Esophagus muscularis mucosa (tissue), 4 donors: Measurements from ENCODE around the gene FFAR1. TPM values are rescaled to one million over a fixed set of nuclear protein-coding genes. Genes with fewer than 3 reads are reported as not detected.

ENCODE experiments used
- DNase-seq: peaks from one replicate; pipeline ENCODE4 v3.0.0-alpha.2; 2017; ENCODE audit errors: extremely low spot score
- H3K27ac ChIP-seq, 4 donors: fragments of 200-600 bp; sonication (generic); replicated peaks in 1 of 4; 1 replicate in 3 of 4; 2 replicates in 1 of 4; pipeline ENCODE4 v1.5.1; 2016 to 2019; ENCODE audit warnings: mild to moderate bottlenecking in 1 of 4
- H3K27me3 ChIP-seq, 4 donors: fragments of 200-600 bp; sonication (generic); one replicate each; pipeline versions ENCODE4 v1.5.1 to v1.6.0; 2016 to 2019
- H3K36me3 ChIP-seq, 4 donors: fragments of 200-600 bp; sonication (generic); one replicate each; pipeline ENCODE4 v1.5.1; 2016 to 2019
- H3K4me1 ChIP-seq, 4 donors: fragments of 200-600 bp; sonication (generic); one replicate each; pipeline ENCODE4 v1.5.1; 2016 to 2019
- H3K4me3 ChIP-seq, 4 donors: fragments of 200-600 bp; sonication (generic); 1 replicate in 2 of 4; 2 replicates in 2 of 4; pipeline ENCODE4 v1.5.1; 2016 to 2019; ENCODE audit warnings: mild to moderate bottlenecking in 4 of 4, moderate library complexity in 1 of 4
- H3K9me3 ChIP-seq, 4 donors: fragments of 200-600 bp; sonication (generic); 1 replicate in 3 of 4; 2 replicates in 1 of 4; pipeline ENCODE4 v1.5.1; 2016 to 2019
- CTCF ChIP-seq, 3 experiments: fragments of 200-600 bp in 2 of 3; fragments of 450-650 bp in 1 of 3; sonication (generic) in 2 of 3; IDR thresholded peaks; one replicate each; pipeline ENCODE4 v1.5.1; 2017 to 2019; ENCODE audit warnings: antibody characterized with exemption in 3 of 3, mild to moderate bottlenecking in 2 of 3, moderate library complexity in 1 of 3
- EP300 ChIP-seq: sonication (generic); formaldehyde crosslinking; IDR thresholded peaks from one replicate; pipeline ENCODE4 v1.6.1; 2017; ENCODE audit warnings: antibody characterized with exemption
- POLR2A ChIP-seq: fragments of 450-650 bp; IDR thresholded peaks from one replicate; pipeline ENCODE4 v1.6.1; 2017; ENCODE audit warnings: antibody characterized with exemption, moderate library complexity, mild to moderate bottlenecking, low read depth
- POLR2AphosphoS5 ChIP-seq, 2 donors: sonication (generic); formaldehyde crosslinking; IDR thresholded peaks; one replicate each; pipeline ENCODE4 v1.6.1; 2017; ENCODE audit warnings: antibody characterized with exemption in 2 of 2
- WGBS: methylation state at CpG from one replicate; pipeline ENCODE4 v1.1.5; 2018; 5-methylcytosine and 5-hydroxymethylcytosine counted together
- intact Hi-C: fragments of 100-400 bp; cut with DNase I; formaldehyde crosslinking; loops from one replicate; pipeline ENCODE4 v1.15.1; 2023
- total RNA-seq, 4 donors: library from RNA; depleted of rRNA; stranded (reverse); fragments of >200 nt; gene quantifications; one replicate each; pipeline versions ENCODE4 v1.1.0 to v1.2.1, GENCODE V29; 2016

FFAR1 gene
- total RNA-seq, 4 donors from 2014 or later = not detected

- Histone ChIP-seq H3K36me3 (no peaks in the 10 kb centered on the region), H3K9me3 (no peaks in the 10 kb centered on the region), H3K4me3 (no peak overlapping the region), H3K27me3 (peaks cover 0 to 18% (median 0%) of the 10 kb centered on the region in 4 donors), H3K27ac (no peak overlapping the region), H3K4me1 (no peaks in the 10 kb centered on the region)
- DNase-seq = no peak
- intact Hi-C loops = no loop called here
- WGBS = 55% methylated on average over 11 of the region's 19 CpGs
- TF ChIP-seq EP300 (no peak), CTCF (IDR thresholded peaks at IDR 0.05) (no peak), POLR2A (no peak), POLR2AphosphoS5 (IDR thresholded peaks at IDR 0.05) (no peak)
Observed at GRCh38 chr19:35395382-35396199, 47.9 kb downstream of the FFAR1 start.

- DNase-seq = no peak
- intact Hi-C loops = no loop called here
- H3K4me1 ChIP-seq = no peaks in the 10 kb centered on the region
- 90% methylated on average over 14 of the region's 14 CpGs for WGBS
- H3K36me3 ChIP-seq = no peaks in the 10 kb centered on the region
- no peak overlapping the region for H3K4me3 ChIP-seq
- H3K27me3 ChIP-seq = peaks cover 0 to 18% (median 0%) of the 10 kb centered on the region in 4 donors
- no peak for TF ChIP-seq CTCF (IDR thresholded peaks at IDR 0.05)
- TF ChIP-seq EP300 = no peak
- no peak for TF ChIP-seq POLR2AphosphoS5 (IDR thresholded peaks at IDR 0.05)
- no peak for TF ChIP-seq POLR2A
- no peak overlapping the region for H3K27ac ChIP-seq
- H3K9me3 ChIP-seq = no peaks in the 10 kb centered on the region
Observed at GRCh38 chr19:35396240-35396885, 48.7 kb downstream of the FFAR1 start.

- H3K4me3 ChIP-seq = no peak overlapping the region
- intact Hi-C loops = no loop called here
- H3K36me3 ChIP-seq = no peaks in the 10 kb centered on the region
- H3K4me1 ChIP-seq = no peaks in the 10 kb centered on the region
- peaks cover 0 to 18% (median 0%) of the 10 kb centered on the region in 4 donors for H3K27me3 ChIP-seq
- H3K9me3 ChIP-seq = no peaks in the 10 kb centered on the region
- no peak for DNase-seq
- no peak for TF ChIP-seq POLR2AphosphoS5 (IDR thresholded peaks at IDR 0.05)
- no peak for TF ChIP-seq CTCF (IDR thresholded peaks at IDR 0.05)
- no peak for TF ChIP-seq POLR2A
- no peak for TF ChIP-seq EP300
- 85% methylated on average over 6 of the region's 6 CpGs for WGBS
- H3K27ac ChIP-seq = no peak overlapping the region
Observed at GRCh38 chr19:35397064-35397463, 49.4 kb downstream of the FFAR1 start.

Other genes with a start within 250 kb of the FFAR1 start
- gene FXYD3, start 232.1 kb upstream of the FFAR1 start, total RNA-seq = 1 to 10 TPM in 3 of 4 donors, under 1 TPM in 1; 0.83 to 3.8 (median 3.1) TPM
- 10 to 100 TPM; 32.0 to 58.6 (median 49.2) TPM for gene LGI4, start 212.8 kb upstream of the FFAR1 start, total RNA-seq
- gene FXYD1, start 209.1 kb upstream of the FFAR1 start, total RNA-seq = 10 to 100 TPM; 44.4 to 92.6 (median 70.7) TPM
- under 1 TPM in 1 of 4 donors, not detected in 3; 0.71 TPM for gene FXYD7, start 204.6 kb upstream of the FFAR1 start, total RNA-seq
- 10 to 100 TPM; 26.6 to 49.3 (median 43.0) TPM for gene FXYD5, start 193.2 kb upstream of the FFAR1 start, total RNA-seq
- gene FAM187B, start 119.2 kb upstream of the FFAR1 start, total RNA-seq = not detected
- gene LSR, start 98.9 kb upstream of the FFAR1 start, total RNA-seq = 10 to 100 TPM in 2 of 4 donors, 1 to 10 TPM in 2; 5.1 to 19.2 (median 10.8) TPM
- 100 to 1,000 TPM; 111 to 122 (median 116) TPM for gene USF2, start 78.9 kb upstream of the FFAR1 start, total RNA-seq
- not detected for gene HAMP, start 65.4 kb upstream of the FFAR1 start, total RNA-seq
- gene MAG, start 55.7 kb upstream of the FFAR1 start, total RNA-seq = 1 to 10 TPM in 2 of 4 donors, under 1 TPM in 1, not detected in 1; 0.65 to 2.4 (median 1.2) TPM
- 10 to 100 TPM in 1 of 4 donors, 1 to 10 TPM in 3; 2.3 to 12.5 (median 3.7) TPM for gene CD22, start 18.7 kb upstream of the FFAR1 start, total RNA-seq
- 1 to 10 TPM in 1 of 4 donors, under 1 TPM in 1, not detected in 2; 0.17 to 2.3 TPM for gene FFAR3, start 10.6 kb downstream of the FFAR1 start, total RNA-seq
- under 1 TPM in 1 of 4 donors, not detected in 3; 0.17 TPM for gene GPR42, start 23.2 kb downstream of the FFAR1 start, total RNA-seq
- 1 to 10 TPM in 1 of 4 donors, not detected in 3; 1.7 TPM for gene FFAR2, start 100.4 kb downstream of the FFAR1 start, total RNA-seq
- not detected for gene KRTDAP, start 142.6 kb downstream of the FFAR1 start, total RNA-seq
- 1 to 10 TPM; 1.7 to 5.5 (median 3.8) TPM for gene DMKN, start 165.7 kb downstream of the FFAR1 start, total RNA-seq
- gene SBSN, start 180.4 kb downstream of the FFAR1 start, total RNA-seq = not detected
- gene GAPDHS, start 185.6 kb downstream of the FFAR1 start, total RNA-seq = not detected
- 100 to 1,000 TPM in 2 of 4 donors, 10 to 100 TPM in 2; 47.3 to 109 (median 91.6) TPM for gene TMEM147, start 197.7 kb downstream of the FFAR1 start, total RNA-seq
- gene ATP4A, start 215.8 kb downstream of the FFAR1 start, total RNA-seq = not detected
- not detected for gene PMIS2, start 238.3 kb downstream of the FFAR1 start, total RNA-seq